Lower lobe of right lung (tissue), 2 donors: ENCODE results near the gene CDHR4. TPM values are rescaled to one million over a fixed set of nuclear protein-coding genes. Genes with fewer than 3 reads are reported as not detected.

ENCODE experiments used
- ATAC-seq, 2 donors: fragments of 200-7000 bp; cut with Tn5 transposase; one replicate each; pipeline ENCODE4 v1.9.1; 2020 to 2022; ENCODE audit warnings: mild to moderate bottlenecking in 2 of 2, moderate library complexity in 2 of 2
- DNase-seq: peaks from one replicate; pipeline ENCODE4 v3.0.0-alpha.2; 2020
- H3K27ac ChIP-seq: fragments of 200-600 bp; one replicate; pipeline ENCODE4 v1.8.0; 2022
- H3K27me3 ChIP-seq: fragments of 200-600 bp; one replicate; pipeline ENCODE4 v1.8.0; 2022; ENCODE audit warnings: low read depth
- H3K36me3 ChIP-seq: fragments of 200-600 bp; one replicate; pipeline ENCODE4 v1.8.0; 2022; ENCODE audit warnings: mild to moderate bottlenecking
- H3K4me1 ChIP-seq: fragments of 200-600 bp; one replicate; pipeline ENCODE4 v1.8.0; 2022
- H3K4me3 ChIP-seq: fragments of 200-600 bp; one replicate; pipeline ENCODE4 v1.8.0; 2022; ENCODE audit warnings: mild to moderate bottlenecking
- H3K9me3 ChIP-seq: fragments of 200-600 bp; one replicate; pipeline ENCODE4 v1.8.0; 2022
- CTCF ChIP-seq: fragments of 200-600 bp; IDR thresholded peaks from one replicate; pipeline ENCODE4 v1.8.0; 2022; ENCODE audit warnings: antibody characterized with exemption, mild to moderate bottlenecking
- intact Hi-C: fragments of 100-400 bp; cut with DNase I; formaldehyde crosslinking; loops from one replicate; pipeline ENCODE4 v1.11.0; 2022
- total RNA-seq: library from RNA; stranded (reverse); fragmentation: NEBNext Ultra II Directional; extraction: Animal tissue kit (Norgen Biotek cat#: 25700); gene quantifications from one replicate; pipeline ENCODE4 v1.2.1, GENCODE V29; 2021
- donor health status: DM: no; HTN: yes; CAD: no; lungs with severe emphysema.

Gene CDHR4
- total RNA-seq, 1 donor from 2014 or later, result 9.6 TPM

GRCh38 chr3:49799105-49799504 lies 568 bp downstream of the CDHR4 start:
- DNase-seq (no peak), ATAC-seq (no peak)
- intact Hi-C loops, result no loop called here
- no peak overlapping the region for H3K27ac ChIP-seq
- H3K36me3 ChIP-seq, result no peaks in the 10 kb centered on the region
- no peaks in the 10 kb centered on the region for H3K27me3 ChIP-seq
- H3K4me1 ChIP-seq, result peaks cover 7% of the 10 kb centered on the region
- no peak overlapping the region for H3K4me3 ChIP-seq
- H3K9me3 ChIP-seq, result no peaks in the 10 kb centered on the region
- TF ChIP-seq CTCF, result no peak

- Histone ChIP-seq H3K27ac (no peak overlapping the region), H3K4me1 (no peaks in the 10 kb centered on the region), H3K36me3 (no peaks in the 10 kb centered on the region), H3K4me3 (no peak overlapping the region), H3K9me3 (no peaks in the 10 kb centered on the region), H3K27me3 (no peaks in the 10 kb centered on the region)
- intact Hi-C loops, result no loop called here
- TF ChIP-seq CTCF, result no peak
- no peak for DNase-seq
- no peak for ATAC-seq
Observed at GRCh38 chr3:49794926-49795905, 4.5 kb downstream of the CDHR4 start.

- DNase-seq (no peak), ATAC-seq (no peak)
- no peak overlapping the region for H3K4me3 ChIP-seq
- no peaks in the 10 kb centered on the region for H3K36me3 ChIP-seq
- H3K9me3 ChIP-seq, result no peaks in the 10 kb centered on the region
- H3K4me1 ChIP-seq, result no peaks in the 10 kb centered on the region
- TF ChIP-seq CTCF, result no peak
- H3K27ac ChIP-seq, result no peak overlapping the region
- intact Hi-C loops, result no loop called here
- H3K27me3 ChIP-seq, result no peaks in the 10 kb centered on the region
Observed at GRCh38 chr3:49794431-49794830, 5.2 kb downstream of the CDHR4 start.

GRCh38 chr3:49793486-49794085 lies 6.1 kb downstream of the CDHR4 start:
- DNase-seq (no peak), ATAC-seq (no peak)
- intact Hi-C loops, result no loop called here
- Histone ChIP-seq H3K36me3 (no peaks in the 10 kb centered on the region), H3K27ac (no peak overlapping the region), H3K9me3 (no peaks in the 10 kb centered on the region), H3K4me3 (no peak overlapping the region), H3K4me1 (no peaks in the 10 kb centered on the region), H3K27me3 (no peaks in the 10 kb centered on the region)
- no peak for TF ChIP-seq CTCF

GRCh38 chr3:49792371-49793150 lies 7.1 kb downstream of the CDHR4 start:
- Histone ChIP-seq H3K4me3 (no peak overlapping the region), H3K27ac (no peak overlapping the region), H3K4me1 (no peaks in the 10 kb centered on the region), H3K9me3 (no peaks in the 10 kb centered on the region), H3K27me3 (no peaks in the 10 kb centered on the region), H3K36me3 (no peaks in the 10 kb centered on the region)
- intact Hi-C loops, result no loop called here
- no peak for TF ChIP-seq CTCF
- no peak for ATAC-seq
- no peak for DNase-seq
